ENCODE data around the gene MAEL.
"Not testable (repeated sequence)": the region's sequence is repeated elsewhere in the genome, so short reads cannot be mapped to it uniquely, and the experiment has no call there.

Gene MAEL

GRCh38 chr1:167016100-167016750 lies 27.1 kb downstream of the MAEL start:
- H3K4me3 ChIP-seq (ENCODE audit: control insufficient read depth, low read depth, low read length), result no peak overlapping the region
- TF ChIP-seq, protein P1, sequence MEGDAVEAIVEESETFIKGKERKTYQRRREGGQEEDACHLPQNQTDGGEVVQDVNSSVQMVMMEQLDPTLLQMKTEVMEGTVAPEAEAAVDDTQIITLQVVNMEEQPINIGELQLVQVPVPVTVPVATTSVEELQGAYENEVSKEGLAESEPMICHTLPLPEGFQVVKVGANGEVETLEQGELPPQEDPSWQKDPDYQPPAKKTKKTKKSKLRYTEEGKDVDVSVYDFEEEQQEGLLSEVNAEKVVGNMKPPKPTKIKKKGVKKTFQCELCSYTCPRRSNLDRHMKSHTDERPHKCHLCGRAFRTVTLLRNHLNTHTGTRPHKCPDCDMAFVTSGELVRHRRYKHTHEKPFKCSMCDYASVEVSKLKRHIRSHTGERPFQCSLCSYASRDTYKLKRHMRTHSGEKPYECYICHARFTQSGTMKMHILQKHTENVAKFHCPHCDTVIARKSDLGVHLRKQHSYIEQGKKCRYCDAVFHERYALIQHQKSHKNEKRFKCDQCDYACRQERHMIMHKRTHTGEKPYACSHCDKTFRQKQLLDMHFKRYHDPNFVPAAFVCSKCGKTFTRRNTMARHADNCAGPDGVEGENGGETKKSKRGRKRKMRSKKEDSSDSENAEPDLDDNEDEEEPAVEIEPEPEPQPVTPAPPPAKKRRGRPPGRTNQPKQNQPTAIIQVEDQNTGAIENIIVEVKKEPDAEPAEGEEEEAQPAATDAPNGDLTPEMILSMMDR (IDR thresholded peaks at IDR 0.05; ENCODE audit: control insufficient read depth, insufficient read depth, low read depth, low read length, missing control alignments), result no peak
- no peak for DNase-seq (ENCODE audit: low read depth)

DNA sequence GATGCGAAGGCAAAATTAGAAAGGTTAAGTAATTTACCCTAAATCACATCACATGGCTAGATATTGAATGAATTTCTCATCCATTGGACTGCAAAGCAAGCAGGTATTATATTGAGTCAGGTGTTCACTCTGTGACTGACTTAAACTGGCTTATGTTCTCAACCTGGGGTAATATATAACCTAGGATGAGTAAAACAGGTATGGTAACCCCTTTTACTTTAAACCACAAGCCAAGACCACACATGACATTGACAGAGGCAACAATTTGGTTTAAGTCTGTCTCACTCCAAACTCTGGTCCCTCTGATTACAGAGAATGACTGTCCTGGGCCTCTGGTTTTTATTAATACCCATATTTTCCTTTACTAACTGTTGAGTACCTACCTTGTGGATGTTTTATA lies 33.3 kb downstream of the MAEL start:
- TF ChIP-seq, protein P1 (IDR thresholded peaks at IDR 0.05; ENCODE audit: control insufficient read depth, insufficient read depth, low read depth, low read length, missing control alignments), result no peak
- no peak overlapping the region for H3K4me3 ChIP-seq (ENCODE audit: control insufficient read depth, low read depth, low read length)
- DNase-seq (ENCODE audit: low read depth), result no peak

DNA sequence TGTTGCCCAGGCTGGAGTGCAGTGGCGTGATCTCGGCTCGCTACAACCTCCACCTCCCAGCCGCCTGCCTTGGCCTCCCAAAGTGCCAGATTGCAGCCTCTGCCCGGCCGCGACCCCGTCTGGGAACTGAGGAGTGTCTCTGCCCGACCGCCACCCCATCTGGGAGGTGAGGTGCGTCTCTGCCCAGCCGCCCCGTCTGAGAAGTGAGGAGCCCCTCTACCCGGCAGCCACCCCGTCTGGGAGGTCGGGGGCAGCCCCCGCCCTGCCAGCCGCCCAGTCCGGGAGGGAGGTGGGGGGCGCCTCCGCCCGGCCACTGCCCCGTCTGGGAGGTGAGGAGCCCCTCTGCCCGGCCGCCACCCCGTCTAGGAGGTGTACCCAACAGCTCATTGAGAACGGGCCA lies 40.5 kb downstream of the MAEL start:
- not testable (repeated sequence) for DNase-seq (ENCODE audit: low read depth); H3K4me3 ChIP-seq (ENCODE audit: control insufficient read depth, low read depth, low read length)

DNA sequence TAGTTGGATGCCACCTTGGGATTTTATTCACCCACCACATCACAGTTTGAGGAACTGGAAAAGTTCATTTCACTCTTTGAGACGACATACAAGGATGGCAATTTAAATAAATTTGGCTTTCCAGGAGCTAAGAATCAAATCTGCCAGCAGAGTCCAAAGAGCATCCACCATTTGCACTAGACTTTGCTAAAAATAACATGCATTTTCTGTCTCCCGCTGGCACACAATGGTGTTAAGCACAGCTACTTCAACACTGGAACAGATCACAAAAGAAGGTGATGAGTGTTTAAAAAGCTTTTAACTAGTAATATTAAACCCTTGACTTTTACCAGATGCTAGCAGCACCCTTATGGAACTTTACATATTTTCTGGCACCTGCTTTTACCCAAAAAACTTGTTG lies 44.6 kb downstream of the MAEL start:
- TF ChIP-seq, protein P1 (IDR thresholded peaks at IDR 0.05; ENCODE audit: control insufficient read depth, insufficient read depth, low read depth, low read length, missing control alignments), result no peak
- no peak for DNase-seq (ENCODE audit: low read depth)

DNA sequence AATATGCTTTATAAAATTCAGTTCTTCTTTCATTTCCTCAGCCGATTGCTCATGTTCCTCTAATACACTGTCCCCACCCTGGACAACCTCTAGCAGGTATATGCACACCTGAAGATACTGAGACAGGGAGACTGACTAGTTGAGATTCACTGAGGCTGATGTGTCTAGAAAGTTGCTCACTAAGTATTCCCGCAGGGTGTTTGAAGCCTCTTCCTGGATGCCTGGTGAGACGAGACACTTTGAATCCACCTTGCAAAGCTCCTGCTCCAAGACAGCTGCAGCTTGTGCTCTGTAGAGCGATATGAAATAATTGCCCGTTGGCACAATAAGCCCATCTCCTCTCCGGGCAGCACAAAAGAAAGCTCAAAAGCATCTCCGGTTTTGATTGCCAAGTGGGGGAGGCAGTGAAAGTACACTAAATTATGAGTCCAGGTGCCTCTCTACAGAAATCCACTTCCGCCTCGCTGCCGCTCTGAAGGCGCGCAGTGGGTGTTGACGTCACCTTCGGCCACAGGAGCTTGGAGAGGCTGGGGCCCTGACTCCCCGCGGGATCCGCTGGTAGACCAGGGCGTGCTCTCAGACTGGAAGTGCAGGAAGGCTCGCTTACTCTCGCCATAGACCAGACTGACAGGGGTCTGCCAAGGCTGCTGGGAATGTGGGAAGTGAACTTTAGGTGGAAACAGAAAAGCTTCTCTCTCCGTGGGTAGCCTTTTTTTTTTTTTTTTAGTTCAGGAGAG lies 54.8 kb downstream of the MAEL start:
- TF ChIP-seq, protein P1 (IDR thresholded peaks at IDR 0.05; ENCODE audit: control insufficient read depth, insufficient read depth, low read depth, low read length, missing control alignments), result no peak
- no peak overlapping the region for H3K4me3 ChIP-seq (ENCODE audit: control insufficient read depth, low read depth, low read length)
- no peak for DNase-seq (ENCODE audit: low read depth)

More for the DNA sequence above, 44.6 kb downstream of the MAEL start:
- no peak overlapping the region for H3K4me3 ChIP-seq (ENCODE audit: control insufficient read depth, low read depth, low read length)

GRCh38 chr1:167051907-167052306 lies 62.8 kb downstream of the MAEL start:
- TF ChIP-seq, protein P1 (IDR thresholded peaks at IDR 0.05; ENCODE audit: control insufficient read depth, insufficient read depth, low read depth, low read length, missing control alignments), result no peak
- no peak for DNase-seq (ENCODE audit: low read depth)

GRCh38 chr1:167052389-167052788 lies 63.3 kb downstream of the MAEL start:
- TF ChIP-seq, protein P1 (IDR thresholded peaks at IDR 0.05; ENCODE audit: control insufficient read depth, insufficient read depth, low read depth, low read length, missing control alignments), result peak; percentile 53
- no peak for DNase-seq (ENCODE audit: low read depth)
- no peak overlapping the region for H3K4me3 ChIP-seq (ENCODE audit: control insufficient read depth, low read depth, low read length)

More at GRCh38 chr1:167051907-167052306, 62.8 kb downstream of the MAEL start:
- no peak overlapping the region for H3K4me3 ChIP-seq (ENCODE audit: control insufficient read depth, low read depth, low read length)

Data from AG09309 (cell line).